ENCODE measurements around the gene MAT1A.
"Not testable (repeated sequence)": the region's sequence is repeated elsewhere in the genome, so short reads cannot be mapped to it uniquely, and the experiment has no call there.

Gene MAT1A

DNA sequence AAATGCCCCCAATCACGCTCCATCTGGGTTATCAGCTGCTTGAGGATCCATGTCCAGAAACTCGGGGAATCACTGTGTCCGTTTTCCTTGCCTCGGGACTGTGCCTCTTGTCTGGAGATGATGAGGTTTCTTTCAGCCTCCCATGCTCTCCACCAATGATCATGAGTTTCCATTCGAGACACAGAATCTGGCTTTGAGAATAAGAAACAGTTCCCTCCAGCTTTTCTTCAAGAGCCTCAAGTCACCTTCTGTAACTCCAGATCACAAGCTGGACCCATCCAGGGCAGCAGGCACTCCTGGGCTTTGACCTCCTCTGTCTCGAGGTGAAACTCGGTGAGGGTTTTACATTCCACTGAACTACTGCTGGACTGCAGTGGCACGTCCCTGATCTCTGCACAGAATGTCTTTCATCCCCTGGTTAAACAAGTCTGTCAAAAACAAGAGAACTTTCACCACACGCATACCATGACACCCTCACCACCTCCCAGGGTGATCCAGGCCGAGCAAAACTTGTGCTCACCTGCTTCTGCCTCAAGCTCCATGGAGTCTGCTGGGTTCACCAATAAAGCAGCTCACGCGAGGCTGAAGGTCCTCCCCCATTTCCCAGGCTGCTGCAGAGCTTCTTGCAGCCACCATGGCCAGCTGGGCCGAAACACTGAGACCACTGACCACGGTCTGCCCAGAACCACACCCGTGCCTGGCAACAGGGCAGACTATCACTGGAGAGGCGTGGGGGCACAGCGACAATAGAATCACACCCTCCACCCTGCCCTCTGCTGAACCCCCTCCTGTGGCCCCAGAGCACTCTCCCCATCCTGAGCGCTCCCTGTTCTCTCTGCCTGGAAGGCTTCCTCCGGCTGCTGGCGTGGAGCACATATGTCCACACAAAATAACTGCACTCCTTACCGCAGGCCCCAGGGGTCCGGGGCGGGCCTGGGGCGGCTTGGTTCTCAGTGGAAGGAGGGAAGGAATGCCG lies 25.1 kb downstream of the MAT1A start:
- DNase-seq: no peak

DNA sequence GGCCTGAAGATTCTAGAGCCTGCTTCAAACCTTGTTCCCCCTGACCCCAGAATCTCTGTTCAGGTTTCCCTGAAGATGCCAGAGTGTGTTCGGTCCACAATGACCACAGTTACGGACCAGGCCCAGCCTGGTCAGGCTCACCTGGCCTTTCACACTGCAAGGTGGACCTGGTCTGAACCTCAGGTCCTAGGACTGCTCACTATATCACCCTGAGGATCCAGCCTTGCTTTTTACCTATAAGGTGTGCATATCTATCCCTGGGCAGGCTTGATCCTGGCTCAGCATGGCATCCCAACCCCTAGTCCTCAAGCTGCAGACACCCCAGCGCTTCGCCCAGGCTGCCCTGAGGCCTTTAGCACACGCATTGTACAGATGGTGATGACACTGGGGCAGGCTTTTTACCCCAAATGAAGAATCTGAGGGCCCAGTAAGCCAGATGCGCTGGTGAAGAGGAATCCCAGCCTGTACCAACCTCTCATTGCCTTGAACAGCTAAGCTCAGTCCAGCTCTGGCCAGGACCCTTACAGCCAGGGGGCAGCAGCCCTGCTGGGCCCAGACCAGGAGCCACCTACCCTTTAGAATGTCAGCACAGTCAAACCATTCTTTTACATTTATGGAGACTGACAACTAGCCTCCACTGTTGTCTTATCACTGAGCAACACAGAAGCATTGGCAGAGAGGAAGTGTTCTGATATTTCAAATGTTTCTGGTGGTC lies 28.0 kb downstream of the MAT1A start:
- DNase-seq: no peak

GRCh38 chr10:80260295-80261243 lies 28.9 kb downstream of the MAT1A start:
- DNase-seq: peak; percentile 59

DNA sequence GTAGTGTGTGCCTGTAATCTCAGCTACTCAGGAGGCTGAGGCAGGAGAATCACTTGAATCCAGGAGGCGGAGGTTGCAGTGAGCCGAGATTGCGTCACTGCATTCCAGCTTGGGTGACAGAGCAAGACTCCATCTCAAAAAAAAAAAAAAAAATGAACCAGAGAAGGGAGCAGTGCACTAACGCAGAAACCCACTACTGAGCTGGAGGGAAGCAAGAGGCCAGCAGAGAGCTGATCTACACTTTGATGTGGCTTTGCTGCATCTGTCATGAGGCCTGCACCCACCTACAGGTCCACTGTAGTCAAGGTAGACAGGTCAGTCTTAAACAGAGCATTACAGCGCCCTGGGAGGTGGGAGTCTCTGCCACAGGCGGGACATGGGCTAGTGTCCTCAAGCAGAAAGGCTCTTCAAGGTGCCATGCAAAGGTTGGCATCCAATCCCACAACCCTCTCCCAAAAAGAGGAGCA lies 30.0 kb downstream of the MAT1A start:
- DNase-seq: no peak

DNA sequence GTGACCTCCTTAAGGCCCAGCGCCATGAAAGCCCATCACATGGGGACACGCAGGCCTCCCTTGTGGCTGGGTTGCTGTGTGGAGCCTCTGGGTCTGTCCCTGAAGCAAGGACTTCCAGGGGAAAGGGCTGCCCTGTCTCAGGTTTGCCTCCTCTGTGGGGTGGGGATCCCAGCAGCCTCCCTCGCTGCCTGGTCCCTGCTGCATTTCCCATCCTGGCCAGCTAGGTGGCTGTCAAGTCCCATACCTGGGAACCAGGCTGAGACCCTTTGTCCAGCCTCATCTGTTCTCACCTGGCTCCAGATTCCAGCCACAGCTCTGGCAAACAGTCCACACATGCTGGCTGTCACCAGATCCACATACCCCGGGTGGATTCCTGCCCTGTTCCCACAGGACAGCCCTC lies 32.7 kb downstream of the MAT1A start:
- DNase-seq: peak; percentile 47

DNA sequence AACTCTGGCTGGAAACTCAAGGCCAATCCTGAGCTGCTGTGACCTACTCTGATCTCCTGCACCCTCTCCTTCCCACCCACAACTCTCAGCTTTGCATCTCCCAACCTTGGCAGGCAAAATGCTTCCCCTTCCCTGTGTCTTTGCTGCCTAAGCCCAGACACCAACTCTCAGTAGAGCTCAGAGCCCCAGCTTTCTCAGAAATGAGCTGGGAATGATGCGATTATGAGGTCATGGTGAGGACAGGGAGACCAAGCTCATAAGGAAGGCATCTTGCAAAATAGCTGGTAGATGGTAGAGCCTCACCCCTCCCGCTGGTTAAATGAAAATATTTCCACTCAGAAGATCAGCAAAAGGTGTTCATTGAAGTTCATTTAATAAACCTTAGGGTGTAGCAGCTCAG lies 34.7 kb downstream of the MAT1A start:
- not testable (repeated sequence) for DNase-seq

- peak; percentile 78 for DNase-seq
Measured at GRCh38 chr10:80253963-80254271, 35.5 kb downstream of the MAT1A start.

DNA sequence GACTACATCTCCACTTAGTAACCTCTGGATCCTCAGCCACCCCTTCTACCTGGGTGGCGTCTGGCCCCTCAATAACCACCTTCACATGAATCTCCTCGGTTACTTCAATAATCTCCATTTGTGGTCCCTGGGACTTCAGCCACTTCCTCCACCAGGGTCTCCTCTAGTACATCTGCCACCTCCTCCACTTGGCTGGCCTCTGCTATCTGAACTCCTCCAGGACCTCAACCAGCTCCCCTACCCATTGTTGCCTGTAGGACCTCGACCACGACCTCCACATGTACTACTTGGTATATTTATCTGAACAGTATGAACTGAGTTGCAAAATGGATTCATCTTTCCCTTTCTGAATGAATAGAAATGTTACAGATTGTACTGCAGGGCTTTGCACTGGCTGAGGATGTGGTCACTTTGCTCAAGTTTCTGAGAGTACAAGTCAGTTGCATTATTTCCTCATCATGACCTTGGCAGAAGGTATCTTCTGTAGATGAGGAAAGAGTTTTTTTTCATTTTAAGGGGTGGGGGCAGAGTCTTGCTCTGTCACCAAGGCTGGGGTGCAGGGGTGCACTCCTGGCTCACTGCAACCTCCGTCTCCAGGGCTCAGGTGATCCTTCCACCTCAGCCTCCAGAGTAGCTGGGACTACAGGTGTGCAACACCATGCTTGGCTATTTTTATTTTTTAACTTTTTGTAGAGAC lies 36.0 kb downstream of the MAT1A start:
- DNase-seq: no peak

GRCh38 chr10:80252296-80252887 lies 37.1 kb downstream of the MAT1A start:
- DNase-seq: peak; percentile 85

- DNase-seq: not testable (repeated sequence)
Measured at GRCh38 chr10:80251703-80252280, 37.7 kb downstream of the MAT1A start.

- DNase-seq: not testable (repeated sequence)
Measured at GRCh38 chr10:80250399-80250798, 39.1 kb downstream of the MAT1A start.

DNA sequence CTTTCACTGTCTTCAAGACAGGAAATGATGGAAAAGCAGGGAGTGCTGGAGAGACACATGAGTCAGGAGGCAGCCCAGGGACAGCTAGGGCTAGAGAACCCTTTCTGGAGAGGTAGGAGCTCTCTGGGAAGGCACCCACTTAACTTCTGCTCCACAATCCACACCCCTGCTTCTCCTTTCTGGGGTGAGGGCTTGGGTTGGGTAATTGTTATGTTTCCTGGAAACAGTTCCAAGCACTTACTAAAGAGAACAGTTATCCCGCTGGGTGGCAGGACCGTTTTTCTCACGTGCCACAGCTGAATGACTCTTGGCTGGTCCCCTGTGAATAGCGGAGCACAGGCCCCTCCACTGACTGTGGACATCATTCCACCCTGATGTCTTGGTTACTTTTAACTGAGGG lies 39.6 kb downstream of the MAT1A start:
- not testable (repeated sequence) for DNase-seq

DNA sequence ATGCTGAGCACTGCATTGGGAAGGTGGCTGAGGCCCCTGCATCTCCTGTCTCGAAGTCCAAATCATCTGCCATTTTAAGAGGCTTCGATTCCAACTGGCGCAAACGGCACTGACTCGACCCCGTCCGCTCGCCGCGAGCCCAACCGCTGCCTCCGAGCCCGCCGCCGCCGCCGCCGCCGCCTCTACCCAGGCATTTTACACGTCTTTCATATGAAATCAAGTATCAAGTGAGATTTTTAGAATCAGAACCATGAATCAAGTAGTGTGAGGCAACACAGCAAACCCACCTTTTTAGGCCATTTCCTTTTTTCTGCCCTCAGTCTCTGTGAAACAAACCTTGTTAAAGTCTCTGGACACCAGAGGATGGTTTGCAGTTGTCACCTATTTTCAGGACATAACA lies 41.8 kb downstream of the MAT1A start:
- DNase-seq: not testable (repeated sequence)

DNA sequence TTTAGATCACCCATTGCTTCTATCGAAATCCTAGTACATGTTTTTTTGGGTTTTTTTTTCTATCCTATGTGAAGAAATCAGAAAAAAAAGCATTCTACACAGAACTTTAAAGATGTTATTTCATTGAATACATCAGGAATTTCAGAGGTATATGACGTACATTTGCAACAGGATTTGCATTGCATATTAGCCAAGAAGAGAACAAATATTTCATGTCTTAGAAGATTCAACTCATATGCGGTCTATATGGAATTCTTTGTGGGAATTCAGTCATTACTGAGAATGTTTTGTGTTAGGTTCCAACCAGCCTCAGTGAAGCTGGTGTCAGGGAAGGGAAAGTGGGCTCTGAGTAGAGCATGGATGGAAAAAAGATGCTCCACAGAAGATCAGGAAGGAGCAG lies 45.1 kb downstream of the MAT1A start:
- not testable (repeated sequence) for DNase-seq

DNA sequence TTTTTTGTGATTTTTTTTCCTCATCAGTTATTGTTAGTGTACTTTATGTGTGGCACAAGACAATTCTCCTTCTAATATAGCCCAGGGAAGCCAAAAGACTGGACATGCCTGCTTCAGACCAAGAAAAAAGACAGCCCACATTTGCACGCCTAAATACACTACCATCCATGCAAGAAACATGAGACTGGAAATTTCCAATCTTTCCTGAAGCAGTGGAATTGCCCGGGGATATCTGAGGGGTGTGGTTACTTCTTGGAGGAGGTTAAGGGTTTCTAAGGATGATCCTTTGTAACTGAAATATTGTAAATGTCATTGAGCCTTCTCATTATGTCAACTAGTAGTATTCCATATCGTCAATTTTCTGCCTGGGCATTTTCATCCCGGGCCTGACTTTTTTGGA lies 47.1 kb downstream of the MAT1A start:
- not testable (repeated sequence) for DNase-seq

DNA sequence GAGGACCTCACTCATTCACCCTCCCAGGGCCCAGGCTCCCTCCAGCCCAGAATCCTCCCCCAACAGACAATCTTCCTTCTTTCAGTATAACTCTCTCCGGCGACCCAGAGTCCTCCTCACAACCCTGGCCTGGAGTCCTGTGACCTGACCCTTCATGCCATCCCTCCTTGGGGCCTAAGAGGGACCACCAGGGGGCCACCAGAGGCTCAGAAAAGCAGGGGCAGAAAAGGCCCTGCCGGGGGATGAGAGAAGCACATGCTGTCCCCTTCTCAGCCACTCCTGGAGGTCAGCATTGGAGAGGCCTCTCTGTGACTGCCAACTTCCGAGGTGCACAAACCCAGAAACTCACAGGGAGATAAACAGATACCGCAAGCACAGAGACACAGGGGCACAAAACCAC lies 53.0 kb downstream of the MAT1A start:
- not testable (repeated sequence) for DNase-seq

DNA sequence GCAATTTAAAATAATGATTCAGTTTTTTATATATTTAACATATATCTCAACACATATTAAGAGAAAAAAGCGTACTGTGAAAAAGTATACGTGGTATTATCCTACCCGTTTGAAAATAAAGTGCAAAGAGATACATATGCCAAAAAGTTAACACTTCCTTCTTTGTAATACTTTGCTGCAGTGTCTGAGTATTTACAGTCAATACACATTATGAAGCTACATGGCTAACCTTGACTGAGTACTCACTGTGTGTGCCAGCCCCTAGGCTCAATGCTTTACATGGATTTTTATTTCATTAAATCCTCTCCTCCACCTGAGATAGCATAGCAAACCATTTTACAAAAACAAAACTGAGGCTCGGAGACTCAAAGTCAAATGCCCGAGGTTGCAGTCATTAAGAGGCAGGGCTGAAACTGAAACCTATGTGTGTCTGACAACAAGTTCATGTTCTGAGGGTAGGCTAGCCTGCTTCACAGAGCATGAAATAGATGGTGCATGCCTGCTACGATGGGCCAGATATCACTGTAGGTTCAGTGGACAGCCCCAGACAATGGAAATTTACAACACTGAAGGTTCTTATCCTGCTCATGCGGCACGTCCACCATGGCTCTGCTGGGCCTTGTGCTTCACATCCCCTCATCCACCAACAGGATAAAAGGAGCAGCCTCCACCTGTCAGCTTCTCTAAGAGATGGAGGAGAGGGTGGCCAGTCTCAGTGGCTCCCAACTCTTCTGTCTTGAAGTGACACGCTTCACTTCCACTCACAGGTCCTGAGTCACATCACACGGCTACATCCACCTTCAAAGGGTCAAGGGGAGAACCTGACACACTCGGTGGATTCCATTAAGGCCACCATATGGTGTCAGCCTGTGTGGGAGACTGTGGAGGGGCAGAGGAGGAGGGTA lies 54.9 kb downstream of the MAT1A start:
- DNase-seq: not testable (repeated sequence)

- DNase-seq: not testable (repeated sequence)
Measured at GRCh38 chr10:80233871-80234270, 55.6 kb downstream of the MAT1A start.

DNA sequence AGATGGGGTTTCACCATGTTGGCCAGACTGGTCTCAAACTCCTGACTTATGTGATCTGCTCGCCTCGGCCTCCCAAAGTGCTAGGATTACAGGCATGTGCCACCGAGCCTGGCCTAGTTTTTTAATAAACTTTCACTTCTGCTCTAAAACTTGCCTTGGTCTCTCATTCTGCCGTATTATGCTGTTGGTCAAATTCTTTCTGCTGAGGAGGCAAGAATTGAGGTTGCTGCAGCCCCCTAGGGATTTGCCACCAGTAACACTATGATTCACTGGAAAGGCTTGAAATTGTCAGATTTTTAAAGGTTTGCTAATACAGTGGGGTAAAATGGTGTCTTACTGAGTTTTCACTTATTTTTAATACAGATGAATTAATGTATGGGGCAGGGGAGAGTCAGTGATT lies 62.7 kb downstream of the MAT1A start:
- not testable (repeated sequence) for DNase-seq

GRCh38 chr10:80223031-80223419 lies 66.4 kb downstream of the MAT1A start:
- DNase-seq: not testable (repeated sequence)
